Loucy (cell line): ENCODE measurements around the gene AGO4.

Source experiments
- EZH2phosphoT487 ChIP-seq: fragments of 200-600 bp; IDR thresholded peaks from 2 replicates; pipeline ENCODE4 v1.6.1; 2018; ENCODE audit warnings: antibody characterized with exemption, mild to moderate bottlenecking, moderate library complexity, borderline replicate concordance
- TF ChIP-seq, protein P1 (sequence below): fragments of 200-600 bp; sonication (generic); conservative IDR thresholded peaks from 2 replicates; pipeline ENCODE4 v1.5.1; 2014; ENCODE audit warnings: mild to moderate bottlenecking, antibody characterized with exemption, low read length

GRCh38 chr1:35788139-35788538 is 19.7 kb upstream of the AGO4 start:
- TF ChIP-seq, protein P1, sequence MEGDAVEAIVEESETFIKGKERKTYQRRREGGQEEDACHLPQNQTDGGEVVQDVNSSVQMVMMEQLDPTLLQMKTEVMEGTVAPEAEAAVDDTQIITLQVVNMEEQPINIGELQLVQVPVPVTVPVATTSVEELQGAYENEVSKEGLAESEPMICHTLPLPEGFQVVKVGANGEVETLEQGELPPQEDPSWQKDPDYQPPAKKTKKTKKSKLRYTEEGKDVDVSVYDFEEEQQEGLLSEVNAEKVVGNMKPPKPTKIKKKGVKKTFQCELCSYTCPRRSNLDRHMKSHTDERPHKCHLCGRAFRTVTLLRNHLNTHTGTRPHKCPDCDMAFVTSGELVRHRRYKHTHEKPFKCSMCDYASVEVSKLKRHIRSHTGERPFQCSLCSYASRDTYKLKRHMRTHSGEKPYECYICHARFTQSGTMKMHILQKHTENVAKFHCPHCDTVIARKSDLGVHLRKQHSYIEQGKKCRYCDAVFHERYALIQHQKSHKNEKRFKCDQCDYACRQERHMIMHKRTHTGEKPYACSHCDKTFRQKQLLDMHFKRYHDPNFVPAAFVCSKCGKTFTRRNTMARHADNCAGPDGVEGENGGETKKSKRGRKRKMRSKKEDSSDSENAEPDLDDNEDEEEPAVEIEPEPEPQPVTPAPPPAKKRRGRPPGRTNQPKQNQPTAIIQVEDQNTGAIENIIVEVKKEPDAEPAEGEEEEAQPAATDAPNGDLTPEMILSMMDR: no peak
- no peak for TF ChIP-seq EZH2phosphoT487
